ENCODE data around the gene LSM2.
A peak's percentile ranks its signal among the peaks of the same experiment; 100 is the strongest.

DNA sequence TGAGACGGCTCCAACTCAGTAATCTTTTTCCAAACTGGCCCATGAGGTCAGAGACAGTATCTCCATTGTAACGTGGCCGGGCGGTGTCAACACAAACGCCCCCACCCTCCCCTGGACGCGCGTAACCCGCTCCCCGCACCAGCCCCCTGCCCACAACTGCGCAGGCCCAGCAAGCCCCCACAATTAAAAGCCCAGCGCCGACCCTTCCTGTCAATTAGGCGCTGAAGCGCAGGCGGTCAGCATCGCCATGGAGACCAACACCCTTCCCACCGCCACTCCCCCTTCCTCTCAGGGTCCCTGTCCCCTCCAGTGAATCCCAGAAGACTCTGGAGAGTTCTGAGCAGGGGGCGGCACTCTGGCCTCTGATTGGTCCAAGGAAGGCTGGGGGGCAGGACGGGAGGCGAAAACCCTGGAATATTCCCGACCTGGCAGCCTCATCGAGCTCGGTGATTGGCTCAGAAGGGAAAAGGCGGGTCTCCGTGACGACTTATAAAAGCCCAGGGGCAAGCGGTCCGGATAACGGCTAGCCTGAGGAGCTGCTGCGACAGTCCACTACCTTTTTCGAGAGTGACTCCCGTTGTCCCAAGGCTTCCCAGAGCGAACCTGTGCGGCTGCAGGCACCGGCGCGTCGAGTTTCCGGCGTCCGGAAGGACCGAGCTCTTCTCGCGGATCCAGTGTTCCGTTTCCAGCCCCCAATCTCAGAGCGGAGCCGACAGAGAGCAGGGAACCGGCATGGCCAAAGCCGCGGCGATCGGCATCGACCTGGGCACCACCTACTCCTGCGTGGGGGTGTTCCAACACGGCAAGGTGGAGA is 8.5 kb upstream of the LSM2 start, which contains the start of the genes HSPA1A and HSPA1L:
- TF ChIP-seq SMC3 (conservative IDR thresholded peaks at IDR 0.05; ENCODE audit: insufficient read depth, low read depth, low read length) (0 out of 2 replicates have a peak, but pooled peaks have one; percentile 6), ZNF143 (CRISPR knock-in tag; IDR thresholded peaks at IDR 0.05) (peak; percentile 14; the same call in 1 of the 2 replicates), EZH2 (IDR thresholded peaks at IDR 0.05; ENCODE audit: borderline replicate concordance, low read depth, low read length) (no peak), POLR2A (conservative IDR thresholded peaks at IDR 0.05) (peak; percentile 100), POLR2G (IDR thresholded peaks at IDR 0.05; ENCODE audit: low read depth, low read length) (peak; percentile 99)
- TF ChIP-seq, protein P1, sequence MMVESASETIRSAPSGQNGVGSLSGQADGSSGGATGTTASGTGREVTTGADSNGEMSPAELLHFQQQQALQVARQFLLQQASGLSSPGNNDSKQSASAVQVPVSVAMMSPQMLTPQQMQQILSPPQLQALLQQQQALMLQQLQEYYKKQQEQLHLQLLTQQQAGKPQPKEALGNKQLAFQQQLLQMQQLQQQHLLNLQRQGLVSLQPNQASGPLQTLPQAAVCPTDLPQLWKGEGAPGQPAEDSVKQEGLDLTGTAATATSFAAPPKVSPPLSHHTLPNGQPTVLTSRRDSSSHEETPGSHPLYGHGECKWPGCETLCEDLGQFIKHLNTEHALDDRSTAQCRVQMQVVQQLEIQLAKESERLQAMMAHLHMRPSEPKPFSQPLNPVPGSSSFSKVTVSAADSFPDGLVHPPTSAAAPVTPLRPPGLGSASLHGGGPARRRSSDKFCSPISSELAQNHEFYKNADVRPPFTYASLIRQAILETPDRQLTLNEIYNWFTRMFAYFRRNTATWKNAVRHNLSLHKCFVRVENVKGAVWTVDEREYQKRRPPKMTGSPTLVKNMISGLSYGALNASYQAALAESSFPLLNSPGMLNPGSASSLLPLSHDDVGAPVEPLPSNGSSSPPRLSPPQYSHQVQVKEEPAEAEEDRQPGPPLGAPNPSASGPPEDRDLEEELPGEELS (CRISPR knock-in tag; IDR thresholded peaks at IDR 0.05; ENCODE audit: borderline replicate concordance), result peak; percentile 75; the same call in 1 of the 2 replicates
- TF ChIP-seq, protein P2, sequence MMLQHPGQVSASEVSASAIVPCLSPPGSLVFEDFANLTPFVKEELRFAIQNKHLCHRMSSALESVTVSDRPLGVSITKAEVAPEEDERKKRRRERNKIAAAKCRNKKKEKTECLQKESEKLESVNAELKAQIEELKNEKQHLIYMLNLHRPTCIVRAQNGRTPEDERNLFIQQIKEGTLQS (IDR thresholded peaks at IDR 0.05), result no peak
- TF ChIP-seq, protein P2 (CRISPR knock-in tag; conservative IDR thresholded peaks at IDR 0.05), result peak; percentile 6; the same call in 1 of the 2 replicates
- TF ChIP-seq, protein P3, sequence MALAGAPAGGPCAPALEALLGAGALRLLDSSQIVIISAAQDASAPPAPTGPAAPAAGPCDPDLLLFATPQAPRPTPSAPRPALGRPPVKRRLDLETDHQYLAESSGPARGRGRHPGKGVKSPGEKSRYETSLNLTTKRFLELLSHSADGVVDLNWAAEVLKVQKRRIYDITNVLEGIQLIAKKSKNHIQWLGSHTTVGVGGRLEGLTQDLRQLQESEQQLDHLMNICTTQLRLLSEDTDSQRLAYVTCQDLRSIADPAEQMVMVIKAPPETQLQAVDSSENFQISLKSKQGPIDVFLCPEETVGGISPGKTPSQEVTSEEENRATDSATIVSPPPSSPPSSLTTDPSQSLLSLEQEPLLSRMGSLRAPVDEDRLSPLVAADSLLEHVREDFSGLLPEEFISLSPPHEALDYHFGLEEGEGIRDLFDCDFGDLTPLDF (CRISPR knock-in tag; IDR thresholded peaks at IDR 0.05), result peak; percentile 89
- TF ChIP-seq, protein P4, sequence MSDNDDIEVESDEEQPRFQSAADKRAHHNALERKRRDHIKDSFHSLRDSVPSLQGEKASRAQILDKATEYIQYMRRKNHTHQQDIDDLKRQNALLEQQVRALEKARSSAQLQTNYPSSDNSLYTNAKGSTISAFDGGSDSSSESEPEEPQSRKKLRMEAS (CRISPR knock-in tag; IDR thresholded peaks at IDR 0.05), result peak; percentile 66
